ENCODE data around the gene SCRT2. TPM values are rescaled to one million over a fixed set of nuclear protein-coding genes. Genes with fewer than 3 reads are reported as not detected.

SCRT2 gene
- total and polyA plus RNA-seq, 2 of the 8 experiments (the other 6 are each of a cell fraction or from before 2014, with no cell fraction given), result 0.12 to 0.34 TPM

- no peak for TF ChIP-seq SIX5 (IDR thresholded peaks at IDR 0.05; ENCODE audit: low read depth, low read length)
- TF ChIP-seq POU5F1 (IDR thresholded peaks at IDR 0.05; ENCODE audit: low read depth, low read length), result no peak
- no peak for TF ChIP-seq MAFK (IDR thresholded peaks at IDR 0.05; ENCODE audit: low read depth, low read length)
- no peak for TF ChIP-seq NANOG (IDR thresholded peaks at IDR 0.05; ENCODE audit: insufficient read depth, low read depth, low read length, poor library complexity, severe bottlenecking)
- TF ChIP-seq KDM5A (IDR thresholded peaks at IDR 0.05; ENCODE audit: low read length), result no peak
- no peak for TF ChIP-seq SP2 (IDR thresholded peaks at IDR 0.05; ENCODE audit: low read length)
- no peak for TF ChIP-seq TEAD4 (IDR thresholded peaks at IDR 0.05; ENCODE audit: low read depth, low read length)
- TF ChIP-seq EP300 (IDR thresholded peaks at IDR 0.05; ENCODE audit: borderline replicate concordance in 1 of 2, low read depth in 2 of 2, low read length in 2 of 2), result peak in 1 of 2 experiments; percentile 50; a peak in 1 of 3 replicates
- TF ChIP-seq FOSL1 (IDR thresholded peaks at IDR 0.05; ENCODE audit: insufficient read depth, low read depth, low read length), result no peak
- TF ChIP-seq CHD2 (IDR thresholded peaks at IDR 0.05; ENCODE audit: low read length), result no peak
- 0 out of 2 replicates have a peak, but pooled peaks have one; percentile 8 for TF ChIP-seq CEBPB (IDR thresholded peaks at IDR 0.05; ENCODE audit: low read depth, low read length)
- no peak for TF ChIP-seq HDAC6 (IDR thresholded peaks at IDR 0.05; ENCODE audit: low read depth, low read length)
- TF ChIP-seq RNF2 (IDR thresholded peaks at IDR 0.05; ENCODE audit: borderline replicate concordance, low read depth, low read length, missing control alignments, poor library complexity, severe bottlenecking), result no peak
- no peak for TF ChIP-seq POLR2AphosphoS5 (IDR thresholded peaks at IDR 0.05; ENCODE audit: low read depth, low read length)
- TF ChIP-seq ZNF274 (IDR thresholded peaks at IDR 0.05; ENCODE audit: borderline replicate concordance, extremely low read depth, low read length), result no peak
Observed at GRCh38 chr20:645318-646106, 30.1 kb downstream of the SCRT2 start (continued).
